Stimulated activated CD8-positive, alpha-beta memory T cell treated with anti-CD3 and anti-CD28 coated beads, Interleukin-15, amount 100 ng/mL, for 48 hours (primary cell): ENCODE data around the gene DSTYK.
A peak's percentile ranks its signal among the peaks of the same experiment; 100 is the strongest.
"Not testable (repeated sequence)": the region's sequence is repeated elsewhere in the genome, so short reads cannot be mapped to it uniquely, and the experiment has no call there.

Experiments
- DNase-seq, 2 donors: peaks; one replicate each; pipeline ENCODE4 v3.0.0-alpha.2; 2020; ENCODE audit warnings: low read depth in 2 of 2

DSTYK gene

DNA sequence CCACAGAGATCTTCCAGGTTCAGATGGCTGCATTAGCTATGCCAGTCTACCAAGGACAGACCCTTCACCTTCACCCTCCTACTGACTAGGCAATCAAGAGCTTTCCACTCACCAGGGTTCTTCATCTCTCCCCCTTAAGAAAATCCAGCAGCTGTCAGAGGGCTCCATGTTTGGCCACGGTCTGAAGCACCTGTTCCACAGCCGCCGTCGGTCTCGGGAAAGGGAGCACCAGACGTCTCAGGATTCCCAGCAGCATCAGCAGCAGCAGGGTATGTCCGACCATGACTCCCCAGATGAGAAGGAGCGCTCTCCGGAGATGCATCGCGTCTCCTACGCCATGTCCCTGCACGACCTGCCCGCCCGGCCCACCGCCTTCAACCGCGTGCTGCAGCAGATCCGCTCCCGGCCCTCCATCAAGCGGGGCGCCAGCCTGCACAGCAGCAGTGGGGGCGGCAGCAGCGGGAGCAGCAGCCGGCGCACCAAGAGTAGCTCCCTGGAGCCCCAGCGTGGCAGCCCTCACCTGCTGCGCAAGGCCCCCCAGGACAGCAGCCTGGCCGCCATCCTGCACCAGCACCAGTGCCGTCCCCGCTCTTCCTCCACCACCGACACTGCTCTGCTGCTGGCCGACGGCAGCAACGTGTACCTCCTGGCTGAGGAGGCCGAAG is 30.0 kb upstream of the DSTYK start:
- no peak for DNase-seq

DNA sequence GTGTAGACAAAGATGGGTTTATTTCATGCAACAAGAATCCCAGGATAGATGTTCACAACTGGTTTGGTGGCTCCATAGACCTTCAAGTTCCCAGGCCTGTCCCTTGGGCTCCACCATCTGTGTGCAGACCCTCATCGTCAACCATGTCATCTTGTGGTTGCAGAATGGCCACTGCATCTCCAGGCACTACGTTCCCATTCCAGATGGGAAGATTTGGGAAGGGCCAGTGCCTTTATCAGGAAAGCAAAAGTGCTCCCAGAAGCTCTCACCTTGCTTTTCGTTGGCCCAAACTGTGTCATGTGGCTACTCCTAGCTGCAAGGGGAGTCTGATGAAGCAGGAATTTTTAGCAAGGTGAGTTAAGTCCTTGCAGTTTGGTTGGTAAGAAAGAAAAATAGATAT is 29.1 kb upstream of the DSTYK start:
- no peak for DNase-seq

DNA sequence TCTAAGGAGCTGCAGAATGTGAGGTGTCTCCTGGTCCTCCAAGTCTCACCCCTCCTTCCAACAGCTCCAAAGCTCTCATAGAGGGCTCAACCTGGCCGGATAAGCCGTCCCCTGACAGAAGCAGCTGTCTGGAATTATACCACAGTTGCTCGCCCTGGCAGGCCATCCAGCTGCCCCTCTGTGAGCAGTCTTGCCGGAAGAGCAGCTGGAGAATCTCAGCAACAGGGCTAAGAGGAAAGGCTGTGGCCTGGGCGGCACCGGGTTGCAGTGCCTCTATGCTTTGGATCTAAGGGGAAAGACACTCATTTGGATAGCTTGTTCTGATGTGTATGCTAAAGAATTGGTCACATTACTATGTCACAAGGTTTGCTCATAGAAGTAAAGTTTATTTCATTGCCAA is 28.6 kb upstream of the DSTYK start:
- no peak for DNase-seq

DNA sequence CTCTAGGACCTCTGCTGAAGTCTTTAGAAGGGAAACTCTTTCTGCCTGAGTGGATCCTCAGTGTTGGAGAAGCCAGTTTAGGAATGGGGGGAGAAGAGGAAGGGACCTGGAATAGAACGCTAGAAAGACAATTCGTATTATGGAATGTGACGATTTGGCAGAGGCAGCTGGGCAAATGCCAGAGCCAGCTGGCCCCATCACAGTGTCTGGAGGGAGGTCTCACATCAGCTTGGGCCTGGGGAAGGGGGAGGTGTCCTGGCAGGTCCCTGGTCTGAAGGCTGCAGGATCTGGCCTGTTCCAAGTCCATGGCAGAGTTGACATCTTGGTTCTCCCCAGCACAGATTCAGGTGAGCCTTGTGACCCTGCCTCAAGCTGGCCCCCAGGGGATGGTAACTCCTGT is 27.6 kb upstream of the DSTYK start:
- no peak for DNase-seq

DNA sequence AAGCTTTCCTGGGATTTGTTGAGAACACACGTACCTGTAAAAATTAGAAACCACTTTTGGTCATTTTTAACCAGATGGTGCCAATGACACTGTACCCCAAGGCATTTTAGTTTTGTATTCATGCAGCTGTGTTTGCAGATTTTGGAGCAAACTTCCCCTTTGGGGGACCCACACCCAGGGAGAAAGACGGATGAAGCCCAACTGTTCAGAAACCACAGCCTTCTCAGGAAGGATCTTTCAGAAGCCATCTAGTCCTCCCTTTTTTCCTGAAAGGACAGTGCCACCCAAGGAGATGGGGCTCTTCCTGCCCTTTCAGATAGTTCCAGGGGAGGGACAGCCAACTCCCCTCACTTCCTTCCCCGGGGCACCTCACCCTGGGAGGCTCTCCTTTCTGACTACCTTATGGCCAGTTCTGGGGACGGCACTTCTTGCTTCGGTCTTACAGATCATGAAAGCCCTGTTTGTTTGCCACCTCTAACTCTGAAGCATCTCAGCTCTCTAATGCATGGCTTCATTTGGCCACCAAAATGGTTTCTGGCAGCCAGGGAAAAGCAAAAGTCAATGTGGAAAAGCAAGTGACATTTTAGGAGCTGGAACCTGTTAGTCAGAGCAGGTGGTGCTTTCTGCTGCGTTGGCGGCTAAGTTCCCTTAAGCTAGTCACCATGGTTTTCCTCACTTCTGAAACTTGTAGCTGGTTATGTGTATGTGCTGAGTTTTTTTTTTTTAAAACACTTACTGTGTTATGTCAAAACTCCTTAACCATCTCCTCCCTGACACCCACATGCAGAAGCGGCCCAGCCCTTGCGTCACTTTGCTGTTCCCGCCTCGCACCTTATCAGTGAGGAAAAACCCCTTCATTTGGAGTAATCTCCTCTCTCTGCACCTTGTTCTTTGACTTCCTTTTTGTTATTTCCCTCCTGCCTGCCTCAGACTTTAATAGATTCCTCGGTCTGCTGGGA is 26.3 kb upstream of the DSTYK start:
- DNase-seq = peak; percentile 44 to 50

DNA sequence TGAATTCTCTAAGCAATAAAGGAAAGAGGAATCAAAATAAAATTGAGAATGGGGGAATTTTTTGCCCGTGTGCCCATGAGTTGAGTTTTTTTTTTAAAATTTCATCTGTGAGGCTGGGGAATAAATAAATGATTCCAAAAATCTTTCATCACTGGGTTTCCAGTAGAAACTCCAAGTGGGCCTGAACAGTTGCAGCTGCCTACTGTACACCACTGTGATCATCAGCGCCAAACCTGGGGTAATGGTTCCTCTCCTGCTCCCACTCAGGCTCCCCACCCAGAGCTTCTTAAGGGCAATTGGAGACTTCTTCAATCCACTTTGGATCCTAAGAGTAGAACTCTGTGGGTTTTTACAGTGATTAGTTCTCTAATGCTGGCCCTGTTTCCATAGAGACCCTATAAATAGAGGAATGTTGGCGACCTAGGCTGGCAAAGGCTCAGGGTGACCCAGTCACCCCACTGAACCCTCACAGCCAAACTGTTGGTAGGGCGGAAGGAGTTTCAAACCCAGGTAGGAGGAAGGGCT is 25.5 kb upstream of the DSTYK start:
- no peak for DNase-seq

DNA sequence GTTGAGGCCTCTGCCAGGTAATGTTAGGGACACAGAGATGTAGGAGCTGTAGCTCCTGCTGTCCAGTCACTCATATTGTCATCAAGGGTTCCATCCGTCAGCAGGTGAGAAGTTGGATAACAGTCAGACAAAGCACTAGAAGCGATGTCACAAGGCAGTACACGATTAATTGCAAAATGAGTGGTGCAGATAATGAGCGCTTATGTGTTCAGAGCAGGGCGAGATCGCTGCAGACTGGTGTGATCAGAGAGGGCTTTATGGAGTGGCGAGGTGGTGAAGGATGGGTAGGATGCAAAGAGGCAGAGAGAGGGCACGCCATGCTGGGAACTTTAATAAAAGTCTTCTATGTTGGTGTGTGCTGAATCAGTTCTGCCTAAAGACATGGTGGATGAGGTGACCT is 25.0 kb upstream of the DSTYK start:
- no peak for DNase-seq

DNA sequence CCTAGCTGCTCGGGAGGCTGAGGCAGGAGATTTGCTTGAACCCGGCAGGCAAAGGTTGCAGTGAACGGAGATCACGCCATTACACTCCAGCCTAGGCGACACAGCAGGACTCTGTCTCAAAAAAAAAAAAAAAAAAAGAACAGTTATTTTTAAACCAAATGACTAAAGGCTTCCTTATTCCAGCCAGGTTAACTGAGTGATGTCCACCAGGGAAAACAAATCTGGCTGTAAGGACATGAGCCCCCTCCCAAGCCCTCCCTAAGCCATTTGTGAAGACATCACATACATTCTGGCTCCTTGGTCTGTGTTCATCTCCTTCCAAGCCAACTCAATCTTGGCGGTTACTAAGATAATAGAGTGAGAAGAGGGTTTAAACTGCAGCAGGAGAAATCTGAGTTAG is 24.4 kb upstream of the DSTYK start:
- no peak for DNase-seq

DNA sequence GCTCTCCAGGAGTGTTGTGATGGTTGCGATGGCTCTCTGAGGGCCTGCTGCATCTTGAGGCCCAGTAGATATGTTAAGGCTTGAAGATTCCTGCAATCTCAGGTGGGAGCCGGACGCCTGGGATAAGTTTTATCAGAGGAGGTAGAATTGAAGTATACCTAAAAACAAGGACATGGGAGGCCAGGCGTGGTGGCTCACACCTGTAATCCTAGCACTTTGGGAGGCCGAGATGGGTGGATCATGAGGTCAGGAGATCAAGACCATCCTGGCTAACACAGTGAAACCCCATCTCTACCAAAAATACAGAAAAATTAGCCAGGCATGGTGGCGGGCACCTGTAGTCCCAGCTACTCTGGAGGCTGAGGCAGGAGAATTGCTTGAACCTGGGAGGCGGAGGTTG is 22.5 kb upstream of the DSTYK start:
- not testable (repeated sequence) for DNase-seq

DNA sequence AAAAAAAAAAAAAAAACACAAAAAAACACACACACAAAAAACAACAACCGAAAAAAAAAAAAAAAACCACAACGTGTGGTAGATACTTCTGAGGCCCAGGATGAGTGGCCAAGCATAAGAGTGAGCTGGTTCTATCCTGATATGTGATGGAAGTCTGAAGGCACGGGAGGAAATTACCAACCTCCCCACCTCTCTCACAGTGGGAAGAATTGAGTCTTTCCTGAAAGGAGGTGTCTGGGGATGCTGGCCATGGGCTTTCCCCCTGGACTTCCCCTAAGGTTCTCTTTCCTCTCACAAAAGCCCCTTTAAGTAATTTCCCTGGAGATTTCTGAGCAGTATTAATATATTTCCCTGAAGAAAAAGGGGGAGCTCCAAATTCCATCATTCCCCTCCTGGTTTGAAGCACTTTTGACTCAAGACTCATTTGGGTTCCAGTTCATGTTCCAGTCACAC is 21.5 kb upstream of the DSTYK start:
- no peak for DNase-seq

DNA sequence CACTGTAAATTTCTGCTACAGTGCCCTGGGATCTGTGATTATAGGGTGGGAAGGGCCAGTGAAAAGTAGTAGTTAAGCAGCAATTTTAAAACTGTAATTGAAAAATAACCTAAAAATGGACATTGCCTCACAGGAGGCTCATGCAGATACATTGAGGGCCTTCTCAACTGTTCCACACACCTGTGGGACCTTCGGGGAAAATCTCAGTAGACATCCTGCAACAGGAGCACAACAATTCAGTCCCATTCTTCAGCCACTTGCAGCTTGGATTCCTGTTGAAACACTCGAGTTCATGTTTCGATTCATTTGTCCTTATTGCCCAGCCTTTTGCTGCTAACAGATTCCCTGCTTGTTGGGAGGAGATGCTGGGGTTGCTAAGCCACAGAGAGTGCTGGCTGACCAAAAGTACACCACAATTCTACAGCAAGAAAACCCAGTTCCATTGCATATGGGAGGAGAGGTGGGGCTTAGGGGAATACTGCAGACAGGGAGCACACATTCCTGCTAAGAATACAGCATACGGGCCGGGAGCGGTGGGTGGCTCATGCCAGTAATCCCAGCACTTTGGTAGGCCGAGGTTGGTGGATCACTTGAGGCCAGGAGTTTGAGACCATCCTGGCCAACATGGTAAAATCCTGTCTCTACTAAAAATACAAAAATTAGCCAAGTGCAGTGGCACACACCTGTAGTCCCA is 20.8 kb upstream of the DSTYK start:
- no peak for DNase-seq

DNA sequence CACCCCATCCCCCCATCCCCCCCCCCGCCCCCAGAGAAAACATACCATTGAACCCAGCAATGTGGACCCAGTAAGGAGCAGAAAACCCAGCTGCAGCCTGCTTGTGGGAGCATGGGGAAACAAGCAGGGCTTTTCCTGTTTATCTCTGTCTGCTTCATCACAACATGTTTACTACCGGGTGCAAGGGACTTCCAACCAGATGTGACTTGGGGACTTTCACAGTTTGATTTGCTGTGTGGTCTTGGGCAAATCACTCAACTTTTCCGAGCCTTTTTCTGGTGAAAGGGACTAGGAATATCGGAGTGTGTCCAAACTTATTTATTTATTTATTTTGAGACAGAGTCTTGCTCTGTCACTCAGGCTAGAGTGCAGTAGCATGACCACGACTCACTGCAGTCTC is 19.5 kb upstream of the DSTYK start:
- no peak for DNase-seq

DNA sequence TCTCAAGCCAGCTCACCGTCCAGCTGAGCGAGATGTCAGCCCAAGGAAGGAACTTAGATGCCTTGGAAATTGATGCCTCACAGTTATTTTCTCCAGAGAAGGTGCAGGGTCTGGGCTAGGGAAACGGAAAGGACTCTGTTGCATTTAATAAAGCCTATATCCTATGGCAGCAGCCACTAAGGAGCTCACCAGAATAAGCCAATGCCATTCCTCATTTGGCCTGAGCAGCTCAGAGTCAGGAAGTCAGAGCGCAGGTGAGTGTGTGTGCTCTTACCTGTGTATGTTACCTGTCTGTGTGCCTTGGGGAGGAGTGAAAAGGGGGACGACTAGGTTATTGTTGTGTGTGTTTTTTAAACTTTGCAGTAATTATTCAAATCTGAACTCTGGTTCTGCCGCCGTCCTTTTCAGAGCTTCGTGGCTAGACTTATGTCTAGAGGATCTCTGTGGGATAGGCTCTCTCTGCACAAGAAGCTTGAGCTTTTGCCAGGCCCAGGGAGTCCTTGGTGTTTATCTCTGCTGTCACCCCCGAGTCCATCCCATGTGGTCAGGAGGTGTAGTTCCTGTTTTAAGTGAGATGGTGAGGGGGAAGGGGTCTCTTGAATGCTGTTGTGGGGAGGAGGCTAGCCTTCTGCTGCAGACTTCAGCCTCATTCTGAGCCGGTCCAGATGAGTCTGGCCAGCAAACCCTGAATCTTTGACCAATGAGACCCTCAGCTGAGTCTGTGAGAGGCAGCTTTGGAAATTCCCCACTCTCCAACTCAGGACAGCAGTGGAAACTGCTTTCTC is 18.6 kb upstream of the DSTYK start:
- DNase-seq = no peak

DNA sequence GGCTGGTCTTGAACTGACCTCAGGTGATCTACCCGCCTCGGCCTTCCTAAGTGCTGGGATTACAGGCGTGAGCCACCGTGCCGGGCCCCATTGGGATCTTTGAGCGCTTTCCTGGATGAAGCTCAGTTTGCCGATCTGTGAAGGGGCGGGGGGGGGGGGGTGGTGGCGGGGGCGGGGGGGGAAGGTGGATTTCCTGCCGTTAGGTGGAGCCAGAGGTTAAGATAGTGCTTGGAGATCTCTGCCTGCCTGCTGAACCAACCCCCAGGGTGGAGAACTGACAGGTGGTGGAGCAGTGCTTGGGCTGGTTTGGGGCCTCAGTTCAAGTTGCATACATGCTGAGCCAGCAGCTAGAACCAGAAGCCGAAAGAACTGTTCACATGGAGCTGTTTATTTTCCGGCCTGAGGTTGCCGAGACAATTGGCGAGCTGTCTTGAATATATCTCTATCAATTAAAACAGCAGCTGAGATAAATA is 17.9 kb upstream of the DSTYK start:
- DNase-seq = peak in 1 of 2 donors; percentile 56

DNA sequence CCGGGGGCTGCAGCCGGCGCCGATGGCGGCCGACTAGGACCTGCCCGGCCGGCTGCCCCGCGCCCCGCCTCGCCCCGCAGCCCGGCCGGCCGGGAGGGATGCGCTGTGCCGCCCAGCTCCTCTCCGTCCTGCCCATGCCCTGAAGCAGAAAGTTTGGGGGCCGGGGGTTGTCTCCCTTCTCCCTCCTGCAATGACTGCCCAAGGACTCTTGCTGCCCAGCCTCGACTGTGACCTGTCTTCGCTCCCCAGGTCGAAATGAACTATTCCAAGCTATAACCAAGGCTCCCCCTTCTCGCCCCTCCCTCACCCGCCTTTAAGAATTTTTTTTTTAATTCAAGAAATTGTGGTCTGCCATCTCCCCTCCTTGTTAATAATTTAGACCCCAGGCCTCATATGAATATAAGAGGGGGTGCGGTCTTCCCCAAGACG is 16.6 kb upstream of the DSTYK start:
- DNase-seq = no peak

DNA sequence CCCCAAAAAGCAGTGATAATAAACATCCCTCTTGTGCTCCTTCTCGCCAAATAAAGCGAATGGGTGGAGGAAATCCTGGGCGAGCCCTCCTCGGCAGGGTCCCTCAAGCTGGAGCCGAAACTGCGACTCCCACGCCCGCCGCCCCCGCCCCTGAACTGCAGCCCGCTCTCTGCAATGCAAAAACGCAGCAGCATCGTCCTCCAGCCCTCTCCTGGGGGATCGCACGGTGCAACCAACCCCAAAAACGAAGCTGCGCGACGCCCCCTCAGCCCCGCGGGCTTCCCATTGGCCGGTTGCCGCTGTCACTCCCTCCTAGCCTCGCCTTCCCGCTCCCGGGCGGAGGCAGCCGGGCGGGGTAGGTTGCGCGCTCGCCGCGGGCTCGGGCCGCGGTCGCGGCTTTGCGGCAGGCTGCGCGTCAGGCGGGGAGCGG is 16.1 kb upstream of the DSTYK start, which contains the start of gene TMCC2:
TMCC2 (plus strand) TSS at position 363 of the 430 bp plus-strand sequence. CDS start 619 bp downstream, outside the sequence.
- DNase-seq = peak; percentile 81 to 84

DNA sequence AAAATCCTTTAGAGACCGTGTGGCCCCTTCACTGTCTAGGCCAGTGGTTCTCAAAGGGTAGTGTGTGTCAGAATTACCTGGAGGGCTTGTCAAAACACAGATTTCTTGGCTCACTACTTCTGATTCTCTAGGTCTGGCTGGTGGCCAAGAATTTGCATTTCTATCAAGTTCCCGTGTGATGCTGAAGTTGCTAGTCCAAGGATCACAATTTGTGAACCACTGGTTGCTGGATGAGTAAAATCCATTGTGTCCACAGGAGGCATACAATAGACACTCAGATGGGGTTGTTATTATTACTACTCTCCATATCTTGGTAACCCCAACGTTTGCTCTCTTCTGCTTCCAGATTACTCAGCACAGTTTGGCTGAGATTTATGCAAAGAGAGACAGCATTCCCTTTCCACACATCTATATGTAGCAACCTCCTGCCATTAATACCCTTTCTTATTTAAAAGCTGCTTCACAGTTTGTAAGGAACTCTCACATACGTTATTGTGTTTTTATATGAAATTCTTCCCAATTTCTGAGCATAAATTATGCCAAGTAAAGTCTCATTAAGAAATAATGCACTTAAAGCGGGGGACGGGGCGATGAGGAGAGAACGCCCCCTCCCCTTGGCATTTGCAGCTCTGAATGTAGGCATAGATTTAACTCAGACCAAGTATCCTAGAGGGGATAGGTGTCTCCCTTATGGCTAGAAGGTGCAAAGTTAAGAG is 15.5 kb upstream of the DSTYK start:
- DNase-seq = no peak

DNA sequence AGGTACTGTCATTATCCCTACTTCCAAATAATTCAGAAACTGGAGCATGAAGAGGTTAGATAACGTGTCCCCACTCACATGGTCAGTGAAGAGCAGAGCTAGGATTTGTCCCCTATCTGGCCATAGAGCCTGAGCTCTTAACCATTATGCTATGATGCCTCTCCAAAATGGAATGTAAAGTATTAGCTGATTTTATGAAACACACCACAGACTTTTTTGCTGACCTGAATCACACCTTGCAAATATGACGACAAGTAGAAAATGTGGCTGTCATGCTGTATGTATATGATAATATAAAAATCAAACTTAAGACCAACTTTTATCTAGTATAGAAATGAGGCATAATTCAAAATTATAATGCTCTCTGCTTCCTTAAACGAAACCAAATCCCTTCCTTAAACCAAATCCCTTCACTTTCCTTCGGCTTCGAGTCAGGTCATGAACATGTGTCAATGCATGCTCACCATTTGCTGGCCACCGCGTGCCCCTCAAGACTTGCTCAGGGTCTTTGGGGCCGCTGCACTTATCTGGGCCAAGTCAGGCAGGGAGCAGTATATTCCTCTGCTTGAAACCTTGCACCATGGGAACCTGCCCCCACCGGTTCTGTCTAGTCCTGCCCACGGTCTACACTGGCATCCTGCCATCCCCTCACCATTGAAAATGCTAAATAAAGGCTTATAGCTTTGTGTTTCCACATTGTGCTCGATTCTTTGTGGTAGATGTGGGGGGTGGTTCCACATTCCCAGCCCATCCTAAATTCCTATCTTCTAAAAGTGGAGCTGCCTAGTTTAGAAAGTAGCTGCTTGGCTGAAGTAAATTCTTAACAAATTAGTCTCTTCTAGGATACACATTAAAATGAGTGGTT is 14.6 kb upstream of the DSTYK start:
- DNase-seq = no peak

DNA sequence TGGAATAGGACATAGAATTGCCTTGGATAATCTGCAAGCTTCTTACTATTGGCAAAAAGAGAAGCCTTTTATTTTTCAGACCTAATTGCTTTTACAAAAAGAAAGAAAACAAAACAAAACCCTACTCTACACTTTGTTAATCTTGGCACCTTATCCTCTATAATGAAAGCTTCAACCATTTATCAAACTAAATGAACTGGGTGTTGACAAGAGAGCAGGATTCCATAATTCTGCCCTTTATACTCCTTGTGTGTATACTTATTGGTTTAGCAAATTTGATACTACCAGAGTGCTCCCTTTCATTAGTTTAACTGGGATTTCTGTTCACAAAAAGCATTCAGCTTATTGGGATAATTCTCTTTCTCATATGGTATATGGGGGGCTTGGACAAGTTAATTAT is 13.2 kb upstream of the DSTYK start:
- DNase-seq = no peak
